Mammary epithelial cell (primary cell): ENCODE results near the gene ITPR2.

Experiments used
- EZH2 ChIP-seq: IDR thresholded peaks from 2 replicates; pipeline ENCODE4 v1.6.1; 2012; ENCODE audit warnings: low read length, inconsistent platforms, borderline replicate concordance
- TF ChIP-seq, protein P1 (sequence below), 2 donors: IDR thresholded peaks in 1 of 2; conservative IDR thresholded peaks in 1 of 2; 2 replicates each; pipeline ENCODE4 v1.5.1; 2011 to 2012; ENCODE audit warnings: inconsistent platforms in 2 of 2, low read length in 2 of 2, mild to moderate bottlenecking in 2 of 2, control low read depth in 1 of 2, low read depth in 1 of 2; ENCODE audit not compliant: insufficient read depth in 1 of 2; ENCODE audit errors: extremely low read depth in 1 of 2

DNA sequence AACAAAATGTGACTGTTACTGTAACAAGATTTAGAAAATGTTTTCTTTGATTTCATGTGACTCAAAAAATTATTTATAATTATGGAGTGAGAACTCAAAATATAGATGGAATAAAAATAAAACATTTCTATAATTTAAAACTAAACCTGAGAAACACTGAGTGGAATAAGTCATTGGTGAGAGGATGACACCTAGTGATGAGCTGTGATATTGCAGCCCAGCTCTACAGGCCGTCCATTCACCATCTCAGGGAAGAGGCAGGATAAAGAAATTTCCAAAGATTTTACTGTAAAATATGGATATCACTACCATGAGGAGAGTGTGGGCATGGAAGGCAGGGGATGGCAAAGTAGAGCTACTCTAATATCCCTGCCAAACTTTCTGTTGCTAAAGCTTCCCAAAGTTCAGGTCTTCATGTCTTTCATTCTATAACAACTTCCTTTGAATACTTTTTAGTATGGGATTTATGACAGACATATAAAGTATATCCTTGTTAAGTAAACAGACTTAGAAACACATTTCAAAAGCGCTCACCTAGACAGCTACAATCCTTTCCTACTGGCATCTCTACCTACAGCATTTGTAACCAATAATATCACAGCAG, 308.0 kb downstream of the ITPR2 start:
- TF ChIP-seq, protein P1, sequence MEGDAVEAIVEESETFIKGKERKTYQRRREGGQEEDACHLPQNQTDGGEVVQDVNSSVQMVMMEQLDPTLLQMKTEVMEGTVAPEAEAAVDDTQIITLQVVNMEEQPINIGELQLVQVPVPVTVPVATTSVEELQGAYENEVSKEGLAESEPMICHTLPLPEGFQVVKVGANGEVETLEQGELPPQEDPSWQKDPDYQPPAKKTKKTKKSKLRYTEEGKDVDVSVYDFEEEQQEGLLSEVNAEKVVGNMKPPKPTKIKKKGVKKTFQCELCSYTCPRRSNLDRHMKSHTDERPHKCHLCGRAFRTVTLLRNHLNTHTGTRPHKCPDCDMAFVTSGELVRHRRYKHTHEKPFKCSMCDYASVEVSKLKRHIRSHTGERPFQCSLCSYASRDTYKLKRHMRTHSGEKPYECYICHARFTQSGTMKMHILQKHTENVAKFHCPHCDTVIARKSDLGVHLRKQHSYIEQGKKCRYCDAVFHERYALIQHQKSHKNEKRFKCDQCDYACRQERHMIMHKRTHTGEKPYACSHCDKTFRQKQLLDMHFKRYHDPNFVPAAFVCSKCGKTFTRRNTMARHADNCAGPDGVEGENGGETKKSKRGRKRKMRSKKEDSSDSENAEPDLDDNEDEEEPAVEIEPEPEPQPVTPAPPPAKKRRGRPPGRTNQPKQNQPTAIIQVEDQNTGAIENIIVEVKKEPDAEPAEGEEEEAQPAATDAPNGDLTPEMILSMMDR (conservative IDR thresholded peaks at IDR 0.05 in 1 of 2, IDR thresholded peaks at IDR 0.05 in 1 of 2; ENCODE audit: extremely low read depth in 1 of 2, insufficient read depth in 1 of 2, low read depth in 1 of 2, low read length in 2 of 2) = peak; percentile 72 to 90
- TF ChIP-seq EZH2 = no peak
